Stomach (tissue), 9 donors: ENCODE data around the gene SCAMP2. TPM values are rescaled to one million over a fixed set of nuclear protein-coding genes. Genes with fewer than 3 reads are reported as not detected.

Experiments used
- DNase-seq, 2 donors: peaks; one replicate each; pipeline versions ENCODE4 v3.0.0 to v3.0.0-alpha.2; 2013 to 2019
- H3K27ac ChIP-seq, 5 donors: fragments of 200-600 bp in 4 of 5; sonication (generic) in 4 of 5; one replicate each; pipeline ENCODE4 v1.5.1; 2013 to 2019; ENCODE audit warnings: mild to moderate bottlenecking in 1 of 5, moderate library complexity in 1 of 5
- H3K27me3 ChIP-seq, 3 donors: fragments of 200-600 bp; sonication (generic); one replicate each; pipeline ENCODE4 v1.5.1; 2017 to 2019; ENCODE audit warnings: mixed run types in 1 of 3
- H3K36me3 ChIP-seq, 4 donors: fragments of 200-600 bp; sonication (generic); 1 replicate in 3 of 4; 2 replicates in 1 of 4; pipeline ENCODE4 v1.5.1; 2016 to 2019
- H3K4me1 ChIP-seq, 4 donors: fragments of 200-600 bp; sonication (generic); one replicate each; pipeline ENCODE4 v1.5.1; 2016 to 2019
- H3K4me3 ChIP-seq, 4 donors: fragments of 200-600 bp; sonication (generic) in 3 of 4; one replicate each; pipeline ENCODE4 v1.5.1; 2016 to 2019; ENCODE audit warnings: mild to moderate bottlenecking in 1 of 4
- H3K9me3 ChIP-seq, 4 donors: fragments of 200-600 bp; sonication (generic); one replicate each; pipeline ENCODE4 v1.5.1; 2016 to 2019
- CTCF ChIP-seq, 7 experiments: fragments of 450-650 bp in 4 of 7; fragments of 200-600 bp in 3 of 7; sonication (generic) in 3 of 7; IDR thresholded peaks; one replicate each; pipeline ENCODE4 v1.5.1; 2016 to 2019; ENCODE audit warnings: antibody characterized with exemption in 7 of 7, control low read depth in 2 of 7, mild to moderate bottlenecking in 1 of 7
- EP300 ChIP-seq: sonication (generic); formaldehyde crosslinking; IDR thresholded peaks from one replicate; pipeline ENCODE4 v1.6.1; 2017; ENCODE audit warnings: antibody characterized with exemption
- POLR2A ChIP-seq, 4 donors: fragments of 450-650 bp; IDR thresholded peaks; one replicate each; pipeline ENCODE4 v1.6.1; 2016; ENCODE audit warnings: antibody characterized with exemption in 4 of 4, control low read depth in 2 of 4, mild to moderate bottlenecking in 1 of 4, moderate library complexity in 1 of 4
- POLR2AphosphoS5 ChIP-seq, 3 donors: sonication (generic); formaldehyde crosslinking; IDR thresholded peaks; one replicate each; pipeline ENCODE4 v1.6.1; 2016; ENCODE audit warnings: antibody characterized with exemption in 3 of 3
- WGBS, 5 donors: extraction: QIAGEN DNeasy Blood & Tissue Kit in 3 of 5; methylation state at CpG; one replicate each; pipeline versions ENCODE4 v1.1.5 to v1.1.7; 2013 to 2018; 5-methylcytosine and 5-hydroxymethylcytosine counted together
- intact Hi-C: fragments of 100-400 bp; cut with DNase I; formaldehyde crosslinking; loops from one replicate; pipeline ENCODE4 v1.15.1; 2023; ENCODE audit warnings: low total_unique reads
- polyA plus RNA-seq, 3 donors: library from polyadenylated mRNA; stranded (reverse); fragments of 200-250 nt; gene quantifications; one replicate each; pipeline ENCODE4 v1.2.3, GENCODE V29; 2013
- total RNA-seq, 5 donors: library from RNA; depleted of rRNA; stranded (reverse); fragments of >200 nt; gene quantifications; one replicate each; pipeline versions ENCODE4 v1.1.0 to v1.2.3, GENCODE V29; 2014 to 2016
- donor health status: healthy with polysubstance abuse.
- donor health status: Bipolar disorder and iron deficiency.
- donor health status: healthy.

The SCAMP2 gene
- total and polyA plus RNA-seq, 8 donors = 16.8 to 134 (median 38.9) TPM

- H3K36me3 ChIP-seq = peaks cover 11 to 76% (median 69%) of the 10 kb centered on the region in 4 donors
- peak overlapping the region; percentile 75 to 84 (median 80) for H3K4me3 ChIP-seq
- H3K4me1 ChIP-seq = peaks cover 22 to 49% (median 32%) of the 10 kb centered on the region in 4 donors
- peak overlapping the region in 2 of 5 donors; percentile 85 to 91 for H3K27ac ChIP-seq
- H3K9me3 ChIP-seq = no peaks in the 10 kb centered on the region
- 64 to 77% (median 72%) methylated on average over 14 of the region's 14 CpGs for WGBS, 5 donors
- intact Hi-C loops = loop anchor here (10.0 kb wide), 1 partner anchor 53 kb away; the partner anchor contains the start of gene MPI
- TF ChIP-seq CTCF (IDR thresholded peaks at IDR 0.05) (no peak), POLR2AphosphoS5 (IDR thresholded peaks at IDR 0.05) (no peak), EP300 (no peak), POLR2A (IDR thresholded peaks at IDR 0.05) (no peak)
- H3K27me3 ChIP-seq = no peaks in the 10 kb centered on the region
- DNase-seq = no peak
Measured at GRCh38 chr15:74841891-74842373, 31.2 kb downstream of the SCAMP2 start.

- TF ChIP-seq POLR2AphosphoS5 (IDR thresholded peaks at IDR 0.05) (no peak), POLR2A (IDR thresholded peaks at IDR 0.05) (no peak), CTCF (IDR thresholded peaks at IDR 0.05) (no peak), EP300 (no peak)
- H3K36me3 ChIP-seq = peaks cover 11 to 76% (median 69%) of the 10 kb centered on the region in 4 donors
- 85 to 93% (median 89%) methylated on average over 7 to 9 of the region's 9 CpGs for WGBS, 5 donors
- DNase-seq = no peak
- intact Hi-C loops = loop anchor here (10.0 kb wide), 1 partner anchor 54 kb away; the partner anchor contains the start of gene MPI
- peaks cover 22 to 49% (median 32%) of the 10 kb centered on the region in 4 donors for H3K4me1 ChIP-seq
- H3K27me3 ChIP-seq = no peaks in the 10 kb centered on the region
- no peak overlapping the region for H3K27ac ChIP-seq
- H3K9me3 ChIP-seq = no peaks in the 10 kb centered on the region
- peak overlapping the region in 1 of 4 donors; percentile 81 for H3K4me3 ChIP-seq
Measured at GRCh38 chr15:74840851-74841775, 32.1 kb downstream of the SCAMP2 start.

- Histone ChIP-seq H3K4me1 (peaks cover 22 to 44% (median 32%) of the 10 kb centered on the region in 4 donors), H3K4me3 (no peak overlapping the region), H3K27me3 (no peaks in the 10 kb centered on the region), H3K9me3 (no peaks in the 10 kb centered on the region), H3K36me3 (peaks cover 1 to 71% (median 62%) of the 10 kb centered on the region in 4 donors), H3K27ac (no peak overlapping the region)
- WGBS, 5 donors = 86 to 90% (median 88%) methylated on average over 24 to 31 of the region's 31 CpGs
- no peak for DNase-seq
- no peak for TF ChIP-seq EP300
- no peak for TF ChIP-seq POLR2A (IDR thresholded peaks at IDR 0.05)
- TF ChIP-seq POLR2AphosphoS5 (IDR thresholded peaks at IDR 0.05) = no peak
- TF ChIP-seq CTCF (IDR thresholded peaks at IDR 0.05) = no peak
- intact Hi-C loops = loop anchor here (5.0 to 10.0 kb wide), 2 partner anchors 55 to 67 kb away; partner anchors contain the start of gene MPI
Measured at GRCh38 chr15:74839526-74840395, 33.4 kb downstream of the SCAMP2 start.
